GM12864 (cell line): ENCODE results near the gene ZNF786.
"Not testable (repeated sequence)": the region's sequence is repeated elsewhere in the genome, so short reads cannot be mapped to it uniquely, and the experiment has no call there.

Experiments used
- DNase-seq: peaks from one replicate; pipeline ENCODE4 v3.0.0-alpha.2; 2011; ENCODE audit warnings: low read depth
- H3K4me3 ChIP-seq: 2 replicates; pipeline ENCODE4 v1.5.1; 2011; ENCODE audit warnings: mild to moderate bottlenecking, low read depth, low read length, control low read depth
- CTCF ChIP-seq: IDR thresholded peaks from 2 replicates; pipeline ENCODE4 v1.5.1; 2011; ENCODE audit warnings: low read depth, mild to moderate bottlenecking, moderate library complexity, low read length, control low read depth, inconsistent platforms; ENCODE audit errors: missing control alignments

ZNF786 gene

GRCh38 chr7:149053384-149053783, 37.1 kb downstream of the ZNF786 start:
- TF ChIP-seq CTCF, result no peak
- no peak overlapping the region for H3K4me3 ChIP-seq
- no peak for DNase-seq

- no peak overlapping the region for H3K4me3 ChIP-seq
- no peak for DNase-seq
- no peak for TF ChIP-seq CTCF
These were observed 39.6 kb downstream of the ZNF786 start for GRCh38 chr7:149050941-149051340.

GRCh38 chr7:149048805-149049204, 41.7 kb downstream of the ZNF786 start:
- no peak for TF ChIP-seq CTCF
- DNase-seq, result no peak
- no peak overlapping the region for H3K4me3 ChIP-seq

- DNase-seq, result no peak
- H3K4me3 ChIP-seq, result no peak overlapping the region
- no peak for TF ChIP-seq CTCF
These were observed 44.1 kb downstream of the ZNF786 start for GRCh38 chr7:149046416-149046815.

GRCh38 chr7:149043936-149044335, 46.6 kb downstream of the ZNF786 start:
- TF ChIP-seq CTCF, result no peak
- no peak overlapping the region for H3K4me3 ChIP-seq
- DNase-seq, result no peak

- DNase-seq, result no peak
- no peak for TF ChIP-seq CTCF
- no peak overlapping the region for H3K4me3 ChIP-seq
These were observed 49.2 kb downstream of the ZNF786 start for GRCh38 chr7:149041350-149041749.

GRCh38 chr7:149038641-149039040, 51.9 kb downstream of the ZNF786 start:
- not testable (repeated sequence) for H3K4me3 ChIP-seq, DNase-seq

GRCh38 chr7:149036676-149037075, 53.8 kb downstream of the ZNF786 start:
- H3K4me3 ChIP-seq, result no peak overlapping the region
- TF ChIP-seq CTCF, result no peak
- no peak for DNase-seq
